Keratinocyte (primary cell): ENCODE results near the gene ABHD8. TPM values are rescaled to one million over a fixed set of nuclear protein-coding genes. Genes with fewer than 3 reads are reported as not detected.
A peak's percentile ranks its signal among the peaks of the same experiment; 100 is the strongest.

ENCODE experiments used
- DNase-seq: peaks from one replicate; pipeline ENCODE4 v3.0.0-alpha.2; 2011; ENCODE audit warnings: low read depth, missing footprints, low spot score
- FAIRE-seq: peaks from 2 replicates; lab custom pipeline; 2011; peaks lifted over from hg19 to GRCh38; lab: Jason Lieb, UNC
- H2AFZ ChIP-seq: 2 replicates; pipeline ENCODE4 v1.6.0; 2012; ENCODE audit warnings: low read length, control low read depth, inconsistent platforms; ENCODE audit not compliant: control insufficient read depth
- H3K27ac ChIP-seq: 2 replicates; pipeline ENCODE4 v1.5.1; 2011; ENCODE audit warnings: low read length; ENCODE audit not compliant: control insufficient read depth, insufficient read depth
- H3K27me3 ChIP-seq: 3 replicates; pipeline ENCODE4 v1.6.0; 2011; ENCODE audit warnings: low read length; ENCODE audit not compliant: control insufficient read depth, insufficient read depth; ENCODE audit errors: extremely low read depth
- H3K36me3 ChIP-seq, 2 experiments: 2 replicates in 1 of 2; 3 replicates in 1 of 2; pipeline ENCODE4 v1.5.1; 2011; ENCODE audit warnings: low read length in 2 of 2, mild to moderate bottlenecking in 1 of 2; ENCODE audit not compliant: control insufficient read depth in 2 of 2, insufficient read depth in 2 of 2; ENCODE audit errors: extremely low read depth in 1 of 2
- H3K4me1 ChIP-seq: 3 replicates; pipeline ENCODE4 v1.5.1; 2011; ENCODE audit warnings: low read length; ENCODE audit not compliant: control insufficient read depth, insufficient read depth; ENCODE audit errors: extremely low read depth
- H3K4me2 ChIP-seq: 3 replicates; pipeline ENCODE4 v1.6.0; 2011; ENCODE audit warnings: low read depth, low read length; ENCODE audit not compliant: control insufficient read depth, insufficient read depth; ENCODE audit errors: extremely low read depth
- H3K4me3 ChIP-seq, 3 experiments: fragments of 200-600 bp in 1 of 3; sonication (generic) in 1 of 3; 2 replicates in 2 of 3; 3 replicates in 1 of 3; pipeline ENCODE4 v1.5.1; 2011 to 2016; ENCODE audit warnings: low read length in 3 of 3, mild to moderate bottlenecking in 3 of 3, control low read depth in 2 of 3, inconsistent platforms in 1 of 3, low read depth in 1 of 3, mixed read lengths in 1 of 3, mixed run types in 1 of 3, moderate library complexity in 1 of 3; ENCODE audit not compliant: control insufficient read depth in 2 of 3, insufficient read depth in 2 of 3; ENCODE audit errors: extremely low read depth in 1 of 3
- H3K79me2 ChIP-seq: 2 replicates; pipeline ENCODE4 v1.6.0; 2012; ENCODE audit warnings: low read length; ENCODE audit not compliant: control insufficient read depth, insufficient read depth
- H3K9ac ChIP-seq: 3 replicates; pipeline ENCODE4 v1.6.0; 2011; ENCODE audit warnings: low read length; ENCODE audit not compliant: control insufficient read depth, insufficient read depth; ENCODE audit errors: extremely low read depth
- H3K9me1 ChIP-seq: 3 replicates; pipeline ENCODE4 v1.6.0; 2011; ENCODE audit warnings: low read length; ENCODE audit not compliant: control insufficient read depth, insufficient read depth; ENCODE audit errors: extremely low read depth
- H3K9me3 ChIP-seq: 2 replicates; pipeline ENCODE4 v1.5.1; 2012; ENCODE audit warnings: low read depth, low read length; ENCODE audit not compliant: control insufficient read depth
- H4K20me1 ChIP-seq: 3 replicates; pipeline ENCODE4 v1.6.0; 2011; ENCODE audit warnings: low read length; ENCODE audit not compliant: control insufficient read depth, insufficient read depth; ENCODE audit errors: extremely low read depth
- CTCF ChIP-seq, 3 experiments: IDR thresholded peaks in 1 of 3; conservative IDR thresholded peaks in 1 of 3; optimal IDR thresholded peaks in 1 of 3; 2 replicates in 2 of 3; 3 replicates in 1 of 3; pipeline versions ENCODE3 to v1.5.1; 2011; ENCODE audit warnings: low read length in 3 of 3, mild to moderate bottlenecking in 3 of 3, moderate library complexity in 2 of 3, control low read depth in 1 of 3, inconsistent platforms in 1 of 3; ENCODE audit not compliant: insufficient read depth in 2 of 3; ENCODE audit errors: extremely low read depth in 1 of 3
- EZH2 ChIP-seq: IDR thresholded peaks from one replicate; pipeline ENCODE4 v1.6.1; 2012; ENCODE audit warnings: inconsistent platforms, mild to moderate bottlenecking, low read length, moderate library complexity
- dilution Hi-C: fragments of 300-500 bp; cut with MboI; formaldehyde crosslinking; loops from one replicate; pipeline ENCODE4 v1.7.0; 2020; ENCODE audit warnings: low sequenced_read_pairs; ENCODE audit not compliant: extremely low pct_ligation_motif_present
- polyA plus RNA-seq, 5 experiments: library from polyadenylated mRNA; depleted of rRNA in 3 of 5; stranded (reverse) in 3 of 5; stranded (forward) in 1 of 5; unstranded in 1 of 5; fragments of >200 nt; gene quantifications; 1 replicate in 1 of 5; 2 replicates in 3 of 5; 3 replicates in 1 of 5; pipeline versions ENCODE4 v1.2.1 to v1.2.3, GENCODE V29; 2011 to 2012; ENCODE audit warnings: missing spikeins in 2 of 5, low read depth in 1 of 5, low replicate concordance in 1 of 5

Gene ABHD8
- polyA plus RNA-seq, 1 donor (not counting 4 experiments of a cell fraction or from before 2014, with no cell fraction given), result 4.1 TPM

GRCh38 chr19:17337675-17338432 lies 34.6 kb upstream of the ABHD8 start:
- Histone ChIP-seq H3K27me3 (no peaks in the 10 kb centered on the region), H3K9me1 (no peaks in the 10 kb centered on the region), H3K4me3 (peak overlapping the region; percentile 68 to 99 (median 80)), H3K4me2 (peak overlapping the region; percentile 98), H3K9ac (peak overlapping the region; percentile 92), H3K9me3 (no peaks in the 10 kb centered on the region), H4K20me1 (no peaks in the 10 kb centered on the region), H3K27ac (peak overlapping the region; percentile 67), H2AFZ (peak overlapping the region; percentile 69), H3K36me3 (peaks cover 0 to 9% of the 10 kb centered on the region in 2 experiments), H3K79me2 (peaks cover 5% of the 10 kb centered on the region), H3K4me1 (peaks cover 23% of the 10 kb centered on the region)
- dilution Hi-C loops, result no loop called here
- TF ChIP-seq CTCF (optimal IDR thresholded peaks at IDR 0.05 in 1 of 3, IDR thresholded peaks at IDR 0.05 in 1 of 3, conservative IDR thresholded peaks at IDR 0.05 in 1 of 3; ENCODE audit: extremely low read depth in 1 of 3, insufficient read depth in 2 of 3, low read length in 3 of 3) (no peak), EZH2 (no peak)
- DNase-seq (no peak), FAIRE-seq (no peak)

DNA sequence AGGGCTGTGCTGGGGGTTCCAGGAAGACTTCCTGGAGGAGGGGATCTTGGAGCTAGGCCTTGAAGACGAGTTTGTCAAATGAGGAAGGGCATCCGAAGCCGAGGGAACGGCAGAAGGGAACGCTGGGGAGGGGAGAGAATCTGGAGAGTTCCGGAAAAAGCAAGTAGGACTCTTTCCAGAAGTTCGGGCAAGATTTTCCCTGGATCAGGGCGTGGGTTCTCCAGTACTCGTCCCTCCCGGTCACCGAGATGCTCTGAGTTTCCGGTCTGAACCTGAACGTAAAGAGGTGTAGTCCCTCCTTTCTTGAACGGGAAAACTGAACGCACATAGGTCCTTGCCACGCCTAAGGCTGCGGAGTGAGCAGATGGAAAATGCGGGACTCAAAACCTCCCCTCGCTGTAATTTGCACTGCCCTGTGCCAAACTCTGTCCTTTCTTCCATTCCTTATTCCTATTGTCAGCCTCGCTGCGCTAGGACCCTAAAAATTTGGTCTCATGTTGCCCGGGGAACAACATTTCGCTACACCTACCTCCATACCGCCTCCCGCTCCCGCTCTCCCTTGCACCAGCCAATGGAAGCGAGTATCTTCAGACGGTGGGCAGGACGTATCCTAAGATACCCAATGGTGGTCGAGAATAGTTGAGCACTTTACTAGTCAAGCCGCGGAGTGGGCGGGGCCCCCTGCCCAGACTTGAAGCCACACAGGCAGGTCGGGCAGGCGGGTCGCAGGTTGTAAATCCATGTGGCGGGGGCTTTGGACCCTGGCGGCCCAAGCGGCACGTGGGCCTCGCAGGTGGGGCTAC lies 33.8 kb upstream of the ABHD8 start, which contains the start of gene GTPBP3:
GTPBP3 (plus strand) TSS at position 682 of the 803 bp plus-strand sequence; CDS start at position 741, 59 bp downstream.
- peak; percentile 89 for FAIRE-seq
- H3K79me2 ChIP-seq, result peaks cover 5% of the 10 kb centered on the region
- H3K9me3 ChIP-seq, result no peaks in the 10 kb centered on the region
- peak; percentile 73 for DNase-seq
- TF ChIP-seq EZH2 (no peak), CTCF (optimal IDR thresholded peaks at IDR 0.05 in 1 of 3, IDR thresholded peaks at IDR 0.05 in 1 of 3, conservative IDR thresholded peaks at IDR 0.05 in 1 of 3; ENCODE audit: extremely low read depth in 1 of 3, insufficient read depth in 2 of 3, low read length in 3 of 3) (no peak)
- peak within 1 kb of the TSS; percentile 98 for H3K4me2 ChIP-seq
- H3K4me1 ChIP-seq, result peaks cover 23% of the 10 kb centered on the region
- H3K9ac ChIP-seq, result peak within 1 kb of the TSS; percentile 92
- no peaks in the 10 kb centered on the region for H3K9me1 ChIP-seq
- dilution Hi-C loops, result no loop called here
- no peaks in the 10 kb centered on the region for H3K27me3 ChIP-seq
- H4K20me1 ChIP-seq, result no peaks in the 10 kb centered on the region
- H3K4me3 ChIP-seq, result peak within 1 kb of the TSS; percentile 71 to 99 (median 80)
- H2AFZ ChIP-seq, result peak within 1 kb of the TSS; percentile 97
- H3K27ac ChIP-seq, result peak within 1 kb of the TSS; percentile 95
- peaks cover 0 to 9% of the 10 kb centered on the region in 2 experiments for H3K36me3 ChIP-seq
